ENCODE results near the gene PLEKHG3.

Gene PLEKHG3

GRCh38 chr14:64737391-64738280 lies 33.4 kb downstream of the PLEKHG3 start:
- TF ChIP-seq CTCF (IDR thresholded peaks at IDR 0.05; ENCODE audit: extremely low read depth, missing control alignments) = no peak

GRCh38 chr14:64738281-64738804 lies 34.1 kb downstream of the PLEKHG3 start:
- no peak for TF ChIP-seq CTCF (IDR thresholded peaks at IDR 0.05; ENCODE audit: extremely low read depth, missing control alignments)
- DNase-seq (ENCODE audit: low spot score) = no peak

More at GRCh38 chr14:64737391-64738280, 33.4 kb downstream of the PLEKHG3 start:
- DNase-seq (ENCODE audit: low spot score) = no peak

- DNase-seq (ENCODE audit: low spot score) = no peak
- TF ChIP-seq CTCF (IDR thresholded peaks at IDR 0.05; ENCODE audit: extremely low read depth, missing control alignments) = no peak
Measured at GRCh38 chr14:64741200-64741599, 37.0 kb downstream of the PLEKHG3 start.

GRCh38 chr14:64741961-64742360 lies 37.7 kb downstream of the PLEKHG3 start:
- no peak for DNase-seq (ENCODE audit: low spot score)
- TF ChIP-seq CTCF (IDR thresholded peaks at IDR 0.05; ENCODE audit: extremely low read depth, missing control alignments) = no peak

GRCh38 chr14:64743061-64743460 lies 38.8 kb downstream of the PLEKHG3 start:
- no peak for DNase-seq (ENCODE audit: low spot score)
- no peak for TF ChIP-seq CTCF (IDR thresholded peaks at IDR 0.05; ENCODE audit: extremely low read depth, missing control alignments)

GRCh38 chr14:64745511-64746091 lies 41.4 kb downstream of the PLEKHG3 start:
- TF ChIP-seq CTCF (IDR thresholded peaks at IDR 0.05; ENCODE audit: extremely low read depth, missing control alignments) = no peak
- no peak for DNase-seq (ENCODE audit: low spot score)
